RWPE1 (cell line): Measurements from ENCODE around the gene KAZN.

ENCODE experiments used
- CTCF ChIA-PET: fragments of 350-600 bp; sonication (Branson Sonifier 250); formaldehyde crosslinking; extraction: SDS; loops from one replicate; lab custom pipeline; 2021; lab: Yijun Ruan, JAX
- POLR2A ChIA-PET: fragments of 400-600 bp; formaldehyde crosslinking; extraction: SDS; loops from one replicate; lab custom pipeline; 2020; ENCODE audit warnings: antibody characterized with exemption; ENCODE audit not compliant: low non-redundant PET; lab: Yijun Ruan, JAX
- DNase-seq: peaks from one replicate; pipeline ENCODE4 v3.0.0; 2012; ENCODE audit warnings: low spot score
- H3K27ac ChIP-seq: fragments of 450-650 bp; 2 replicates; pipeline ENCODE4 v1.5.1; 2017
- TF ChIP-seq, protein P1 (sequence below): fragments of 450-650 bp; conservative IDR thresholded peaks from 2 replicates; pipeline ENCODE4 v1.5.1; 2017; ENCODE audit warnings: low read depth, mild to moderate bottlenecking

Gene KAZN

DNA sequence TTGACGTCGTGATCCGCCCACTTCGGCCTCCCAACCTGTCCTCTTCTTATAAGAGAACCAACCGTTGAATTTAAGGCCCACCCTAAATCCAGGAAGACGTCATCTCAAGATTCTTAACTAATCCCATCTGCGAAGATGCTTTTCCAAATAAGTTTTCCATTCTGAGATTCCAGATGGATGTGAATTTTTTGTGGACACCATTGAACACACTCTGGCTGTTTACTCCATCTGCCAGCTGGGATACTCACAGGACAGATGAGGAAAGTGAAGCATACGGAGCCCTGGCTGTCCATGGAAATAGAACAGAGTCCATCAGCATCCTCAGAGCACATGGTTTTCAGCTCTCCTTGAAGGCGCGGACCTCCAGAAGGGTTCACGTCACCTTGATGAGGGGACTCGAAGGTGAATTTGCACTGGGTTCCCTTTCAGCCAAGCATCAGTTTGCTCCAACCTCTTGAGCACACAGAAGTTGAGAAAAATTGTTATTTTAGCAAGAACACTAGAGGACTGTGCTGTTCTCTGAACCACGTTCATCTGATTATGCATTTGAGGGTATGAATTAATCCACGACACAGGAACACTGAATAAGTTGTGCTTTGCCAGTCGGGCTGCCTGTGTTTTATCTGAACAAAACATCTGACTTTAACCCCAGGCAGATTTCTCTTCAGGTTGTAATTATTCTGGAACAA, 68.6 kb downstream of the KAZN start:
- ChIA-PET CTCF (no interaction called here), POLR2A (no interaction called here)
- TF ChIP-seq, protein P1, sequence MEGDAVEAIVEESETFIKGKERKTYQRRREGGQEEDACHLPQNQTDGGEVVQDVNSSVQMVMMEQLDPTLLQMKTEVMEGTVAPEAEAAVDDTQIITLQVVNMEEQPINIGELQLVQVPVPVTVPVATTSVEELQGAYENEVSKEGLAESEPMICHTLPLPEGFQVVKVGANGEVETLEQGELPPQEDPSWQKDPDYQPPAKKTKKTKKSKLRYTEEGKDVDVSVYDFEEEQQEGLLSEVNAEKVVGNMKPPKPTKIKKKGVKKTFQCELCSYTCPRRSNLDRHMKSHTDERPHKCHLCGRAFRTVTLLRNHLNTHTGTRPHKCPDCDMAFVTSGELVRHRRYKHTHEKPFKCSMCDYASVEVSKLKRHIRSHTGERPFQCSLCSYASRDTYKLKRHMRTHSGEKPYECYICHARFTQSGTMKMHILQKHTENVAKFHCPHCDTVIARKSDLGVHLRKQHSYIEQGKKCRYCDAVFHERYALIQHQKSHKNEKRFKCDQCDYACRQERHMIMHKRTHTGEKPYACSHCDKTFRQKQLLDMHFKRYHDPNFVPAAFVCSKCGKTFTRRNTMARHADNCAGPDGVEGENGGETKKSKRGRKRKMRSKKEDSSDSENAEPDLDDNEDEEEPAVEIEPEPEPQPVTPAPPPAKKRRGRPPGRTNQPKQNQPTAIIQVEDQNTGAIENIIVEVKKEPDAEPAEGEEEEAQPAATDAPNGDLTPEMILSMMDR = no peak
- no peak for DNase-seq
- H3K27ac ChIP-seq = peak overlapping the region; percentile 43; the same call in 1 of the 2 replicates

- H3K27ac ChIP-seq = no peak overlapping the region
- ChIA-PET POLR2A (no interaction called here), CTCF (no interaction called here)
- DNase-seq = no peak
- TF ChIP-seq, protein P1 = no peak
Measured at GRCh38 chr1:14667651-14667984, 69.1 kb downstream of the KAZN start.

DNA sequence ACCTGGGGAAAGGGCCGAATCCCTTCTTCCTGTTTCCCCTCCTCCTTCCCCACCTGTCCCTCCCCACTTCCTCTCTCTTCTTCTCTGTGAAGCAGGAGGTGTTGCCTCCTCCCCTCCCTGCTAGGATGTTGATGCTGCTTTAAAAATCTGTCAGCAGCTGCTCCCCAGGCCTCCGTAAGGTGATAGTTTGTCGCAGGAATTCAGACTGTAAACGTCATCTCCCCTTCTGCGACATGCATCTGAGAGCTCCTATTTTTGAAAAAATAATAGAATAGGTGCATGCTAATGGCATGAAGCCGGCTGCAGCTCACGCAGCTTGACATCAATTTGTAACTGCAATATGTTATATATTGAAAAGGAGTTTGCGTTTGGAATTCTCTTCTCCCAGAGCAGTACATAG, 70.1 kb downstream of the KAZN start:
- no peak for DNase-seq
- ChIA-PET CTCF (no interaction called here), POLR2A (no interaction called here)
- TF ChIP-seq, protein P1 = no peak
- H3K27ac ChIP-seq = no peak overlapping the region

DNA sequence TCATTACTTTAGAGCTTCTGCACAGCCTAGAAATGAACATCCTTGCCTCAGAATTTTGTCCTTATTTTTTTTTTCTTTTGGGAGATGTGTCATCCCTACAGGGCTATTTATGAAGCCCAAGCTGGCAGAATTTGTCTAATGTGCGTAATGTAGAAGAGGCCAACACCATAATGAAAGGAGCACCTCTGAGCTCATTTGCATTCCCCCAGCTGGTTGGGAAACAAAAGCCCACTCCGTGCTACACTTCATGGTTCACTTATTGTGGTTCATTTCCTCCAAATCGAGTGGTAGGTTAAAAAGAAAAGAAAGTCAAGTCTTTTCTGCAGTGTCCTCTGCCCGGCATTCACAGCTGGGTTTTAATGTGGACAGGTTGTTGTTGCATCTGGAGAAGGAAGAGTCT, 73.5 kb downstream of the KAZN start:
- no peak overlapping the region for H3K27ac ChIP-seq
- DNase-seq = no peak
- ChIA-PET POLR2A (no interaction called here), CTCF (no interaction called here)
- TF ChIP-seq, protein P1 = no peak

- no peak overlapping the region for H3K27ac ChIP-seq
- TF ChIP-seq, protein P1 = no peak
- ChIA-PET CTCF (no interaction called here), POLR2A (no interaction called here)
- no peak for DNase-seq
Measured at GRCh38 chr1:14674030-14674429, 75.5 kb downstream of the KAZN start.

DNA sequence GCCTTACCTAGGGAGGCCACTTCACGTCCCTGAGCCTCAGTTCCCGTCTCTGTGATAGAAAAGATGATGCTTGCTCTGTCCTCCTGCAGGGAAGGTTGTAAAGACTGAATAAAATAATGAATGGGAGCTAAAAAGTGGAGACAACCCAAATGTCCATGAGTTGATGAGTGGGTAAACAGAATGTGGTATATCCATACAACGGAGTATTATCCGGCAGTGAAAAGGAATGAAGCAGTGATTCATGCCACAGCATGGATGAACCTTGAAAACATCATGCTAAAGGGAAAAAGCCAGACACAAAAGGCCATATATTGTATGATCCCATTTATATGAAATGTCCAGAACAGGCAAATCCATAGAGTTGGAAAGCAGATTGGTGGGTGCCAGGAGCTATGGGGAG, 77.9 kb downstream of the KAZN start:
- TF ChIP-seq, protein P1 = no peak
- CTCF ChIA-PET = interaction anchor here (0.6 kb wide), 1 partner anchor 24 kb away, joined by 4 read pairs; no protein-coding TSS in a partner anchor
- H3K27ac ChIP-seq = no peak overlapping the region
- DNase-seq = no peak
- POLR2A ChIA-PET = no interaction called here
